Fibroblast of lung (primary cell): ENCODE data around the gene LBH. TPM values are rescaled to one million over a fixed set of nuclear protein-coding genes. Genes with fewer than 3 reads are reported as not detected.

Source experiments
- DNase-seq, 2 donors: peaks; one replicate each; pipeline versions ENCODE4 v3.0.0 to v3.0.0-alpha.2; 2010; ENCODE audit warnings: low read depth in 2 of 2
- H2AFZ ChIP-seq: 2 replicates; pipeline ENCODE4 v1.5.1; 2012; ENCODE audit warnings: low read length, control low read depth, inconsistent platforms
- H3K27ac ChIP-seq: 2 replicates; pipeline ENCODE4 v1.5.1; 2011; ENCODE audit warnings: low read length, control low read depth; ENCODE audit not compliant: insufficient read depth
- H3K27me3 ChIP-seq: 2 replicates; pipeline ENCODE4 v1.5.1; 2011; ENCODE audit warnings: mild to moderate bottlenecking, low read length; ENCODE audit not compliant: control insufficient read depth, insufficient read depth
- H3K36me3 ChIP-seq: 2 replicates; pipeline ENCODE4 v1.5.1; 2011; ENCODE audit warnings: low read length; ENCODE audit not compliant: control insufficient read depth, insufficient read depth
- H3K4me1 ChIP-seq: 2 replicates; pipeline ENCODE4 v1.5.1; 2011; ENCODE audit warnings: low read length; ENCODE audit not compliant: control insufficient read depth, insufficient read depth; ENCODE audit errors: extremely low read depth
- H3K4me2 ChIP-seq: 2 replicates; pipeline ENCODE4 v1.5.1; 2011; ENCODE audit warnings: low read length, control low read depth; ENCODE audit not compliant: insufficient read depth; ENCODE audit errors: extremely low read depth
- H3K4me3 ChIP-seq, 4 experiments: fragments of 200-600 bp in 1 of 4; sonication (generic) in 1 of 4; replicated peaks in 1 of 4; 2 replicates each; pipeline ENCODE4 v1.5.1; 2011 to 2016; ENCODE audit warnings: low read length in 4 of 4, low read depth in 3 of 4, mild to moderate bottlenecking in 3 of 4, control low read depth in 2 of 4, inconsistent platforms in 1 of 4, mixed read lengths in 1 of 4; ENCODE audit not compliant: insufficient read depth in 1 of 4; ENCODE audit errors: control extremely low read depth in 1 of 4
- H3K79me2 ChIP-seq: 2 replicates; pipeline ENCODE4 v1.5.1; 2012; ENCODE audit warnings: mild to moderate bottlenecking, low read length, inconsistent platforms; ENCODE audit not compliant: control insufficient read depth, insufficient read depth
- H3K9ac ChIP-seq: 2 replicates; pipeline ENCODE4 v1.5.1; 2011; ENCODE audit warnings: mild to moderate bottlenecking, low read length, control low read depth; ENCODE audit not compliant: insufficient read depth
- H3K9me3 ChIP-seq: 2 replicates; pipeline ENCODE4 v1.5.1; 2012; ENCODE audit warnings: low read depth, low read length; ENCODE audit not compliant: control insufficient read depth, insufficient read depth
- H4K20me1 ChIP-seq: 2 replicates; pipeline ENCODE4 v1.5.1; 2011; ENCODE audit warnings: low read length; ENCODE audit not compliant: control insufficient read depth, insufficient read depth; ENCODE audit errors: extremely low read depth
- EZH2 ChIP-seq: IDR thresholded peaks from 2 replicates; pipeline ENCODE4 v1.5.1; 2012; ENCODE audit warnings: low read length, control low read depth, mild to moderate bottlenecking; ENCODE audit errors: missing control alignments
- polyA plus RNA-seq, 2 donors: library from polyadenylated mRNA; depleted of rRNA in 1 of 2; stranded (reverse) in 1 of 2; unstranded in 1 of 2; fragments of >200 nt; gene quantifications; 2 replicates each; pipeline ENCODE4 v1.2.1, GENCODE V29; 2011 to 2012; ENCODE audit warnings: missing spikeins in 1 of 2
- total RNA-seq: library from RNA; depleted of rRNA; stranded (reverse); fragments of >200 nt; gene quantifications from 2 replicates; pipeline ENCODE4 v1.2.1, GENCODE V29; 2014
- TF ChIP-seq, protein P1 (sequence below), 2 donors: IDR thresholded peaks in 1 of 2; conservative IDR thresholded peaks in 1 of 2; 1 replicate in 1 of 2; 2 replicates in 1 of 2; pipeline ENCODE4 v1.5.1; 2011 to 2012; ENCODE audit warnings: low read length in 2 of 2, control low read depth in 1 of 2, inconsistent platforms in 1 of 2, low read depth in 1 of 2, mild to moderate bottlenecking in 1 of 2

Gene LBH
- total and polyA plus RNA-seq, 2 donors (not counting 1 experiment from before 2014, with no cell fraction given), result 604 to 926 TPM

DNA sequence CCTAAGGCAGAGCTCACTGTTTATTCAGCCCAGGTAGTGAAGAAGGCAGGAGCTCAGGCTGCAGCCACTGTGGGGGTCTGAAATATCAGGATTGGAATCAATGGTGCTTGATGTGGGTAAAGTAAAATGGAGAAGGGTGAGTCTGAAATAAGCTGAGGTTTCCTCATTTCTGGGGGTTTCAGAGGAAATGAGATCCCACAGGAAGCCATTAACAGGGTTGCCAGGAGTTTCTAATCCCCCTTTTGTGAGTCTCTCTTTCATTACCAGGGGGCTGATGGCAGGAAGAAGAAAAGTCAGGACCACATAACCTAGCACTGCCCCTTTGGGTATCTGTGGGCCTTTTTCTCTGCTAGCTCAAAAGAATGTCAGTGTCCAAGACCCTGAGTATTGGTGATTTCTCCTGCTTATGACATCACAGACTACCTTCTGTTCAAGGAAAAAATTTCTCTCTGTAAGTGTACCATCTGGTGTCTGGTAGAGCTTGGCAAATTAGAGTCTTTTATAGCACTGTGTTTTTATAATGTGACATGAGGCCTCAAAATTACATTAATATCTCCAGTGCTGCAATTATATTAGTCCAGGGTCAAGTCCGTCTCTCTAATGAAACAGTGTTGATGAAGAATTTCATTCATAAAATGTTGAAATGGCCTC lies 56.0 kb downstream of the LBH start:
- H3K36me3 ChIP-seq, result no peaks in the 10 kb centered on the region
- H3K27ac ChIP-seq, result no peak overlapping the region
- H3K27me3 ChIP-seq, result no peaks in the 10 kb centered on the region
- no peak for DNase-seq
- H3K4me2 ChIP-seq, result no peak overlapping the region
- peaks cover 5% of the 10 kb centered on the region for H3K4me1 ChIP-seq
- H3K4me3 ChIP-seq, result no peak overlapping the region
- TF ChIP-seq EZH2, result no peak
- TF ChIP-seq, protein P1, sequence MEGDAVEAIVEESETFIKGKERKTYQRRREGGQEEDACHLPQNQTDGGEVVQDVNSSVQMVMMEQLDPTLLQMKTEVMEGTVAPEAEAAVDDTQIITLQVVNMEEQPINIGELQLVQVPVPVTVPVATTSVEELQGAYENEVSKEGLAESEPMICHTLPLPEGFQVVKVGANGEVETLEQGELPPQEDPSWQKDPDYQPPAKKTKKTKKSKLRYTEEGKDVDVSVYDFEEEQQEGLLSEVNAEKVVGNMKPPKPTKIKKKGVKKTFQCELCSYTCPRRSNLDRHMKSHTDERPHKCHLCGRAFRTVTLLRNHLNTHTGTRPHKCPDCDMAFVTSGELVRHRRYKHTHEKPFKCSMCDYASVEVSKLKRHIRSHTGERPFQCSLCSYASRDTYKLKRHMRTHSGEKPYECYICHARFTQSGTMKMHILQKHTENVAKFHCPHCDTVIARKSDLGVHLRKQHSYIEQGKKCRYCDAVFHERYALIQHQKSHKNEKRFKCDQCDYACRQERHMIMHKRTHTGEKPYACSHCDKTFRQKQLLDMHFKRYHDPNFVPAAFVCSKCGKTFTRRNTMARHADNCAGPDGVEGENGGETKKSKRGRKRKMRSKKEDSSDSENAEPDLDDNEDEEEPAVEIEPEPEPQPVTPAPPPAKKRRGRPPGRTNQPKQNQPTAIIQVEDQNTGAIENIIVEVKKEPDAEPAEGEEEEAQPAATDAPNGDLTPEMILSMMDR (conservative IDR thresholded peaks at IDR 0.05 in 1 of 2, IDR thresholded peaks at IDR 0.05 in 1 of 2; ENCODE audit: low read depth in 1 of 2, low read length in 2 of 2), result no peak
- no peaks in the 10 kb centered on the region for H4K20me1 ChIP-seq
- no peaks in the 10 kb centered on the region for H3K79me2 ChIP-seq
- H3K9me3 ChIP-seq, result no peaks in the 10 kb centered on the region
- H3K9ac ChIP-seq, result no peak overlapping the region
- no peak overlapping the region for H2AFZ ChIP-seq

DNA sequence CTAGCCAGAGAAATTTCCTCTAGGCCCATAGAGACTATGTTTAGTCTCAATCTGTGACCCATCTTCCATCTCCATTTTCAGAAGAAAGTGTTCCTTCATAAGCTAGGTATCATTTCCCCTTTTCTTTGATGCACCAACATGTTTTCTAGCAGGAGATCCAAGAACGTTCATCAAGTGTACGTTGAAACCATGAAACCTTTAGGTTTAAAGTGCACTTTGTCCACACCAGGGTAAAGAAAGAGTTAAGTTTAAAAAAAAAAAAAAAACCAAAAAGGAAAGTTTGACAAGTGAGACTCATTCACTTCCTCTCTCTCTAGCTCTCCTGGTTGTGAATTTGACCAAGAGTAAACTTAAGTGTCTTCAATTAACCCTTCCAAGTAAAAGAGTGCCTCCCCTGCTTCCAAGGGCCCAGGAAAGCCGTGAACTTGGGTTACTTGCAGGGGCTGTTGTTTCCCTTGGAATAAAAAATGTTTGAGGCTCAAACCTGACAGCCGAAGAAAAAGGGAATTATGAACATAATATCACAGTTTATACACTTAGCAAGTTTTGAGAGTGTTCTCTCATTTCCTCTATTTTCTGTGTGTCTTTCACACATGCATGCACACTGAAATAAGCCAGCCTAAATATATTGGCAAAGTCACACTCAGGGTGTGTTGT lies 56.7 kb downstream of the LBH start:
- TF ChIP-seq, protein P1 (conservative IDR thresholded peaks at IDR 0.05 in 1 of 2, IDR thresholded peaks at IDR 0.05 in 1 of 2; ENCODE audit: low read depth in 1 of 2, low read length in 2 of 2), result no peak
- TF ChIP-seq EZH2, result no peak
- Histone ChIP-seq H3K79me2 (no peaks in the 10 kb centered on the region), H2AFZ (no peak overlapping the region), H3K9me3 (no peaks in the 10 kb centered on the region), H4K20me1 (no peaks in the 10 kb centered on the region), H3K4me1 (peaks cover 7% of the 10 kb centered on the region), H3K36me3 (no peaks in the 10 kb centered on the region), H3K27me3 (no peaks in the 10 kb centered on the region), H3K4me2 (no peak overlapping the region), H3K9ac (no peak overlapping the region), H3K4me3 (no peak overlapping the region), H3K27ac (no peak overlapping the region)
- no peak for DNase-seq

DNA sequence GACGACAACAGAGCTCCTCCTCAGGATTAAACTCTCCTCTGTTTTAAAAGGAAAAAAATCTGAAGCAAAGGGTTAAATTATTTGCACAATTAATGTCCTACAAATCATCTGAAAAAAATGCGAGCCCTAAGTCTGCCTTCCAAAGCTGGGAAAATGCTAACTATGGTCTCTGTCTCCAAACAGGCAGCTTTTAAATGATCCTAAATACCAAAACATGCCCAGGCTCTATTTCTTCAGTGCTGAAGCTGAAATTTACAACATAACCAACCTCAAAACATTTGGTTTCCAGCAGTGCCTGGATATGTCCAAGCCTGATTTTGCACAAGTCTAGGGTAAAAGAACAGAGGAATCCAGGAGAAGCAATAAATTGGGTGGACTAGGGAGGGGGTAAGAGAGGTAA lies 57.2 kb downstream of the LBH start:
- H4K20me1 ChIP-seq, result no peaks in the 10 kb centered on the region
- H3K4me2 ChIP-seq, result no peak overlapping the region
- TF ChIP-seq EZH2, result no peak
- TF ChIP-seq, protein P1 (conservative IDR thresholded peaks at IDR 0.05 in 1 of 2, IDR thresholded peaks at IDR 0.05 in 1 of 2; ENCODE audit: low read depth in 1 of 2, low read length in 2 of 2), result no peak
- no peak for DNase-seq
- no peak overlapping the region for H3K4me3 ChIP-seq
- H3K27me3 ChIP-seq, result no peaks in the 10 kb centered on the region
- no peaks in the 10 kb centered on the region for H3K79me2 ChIP-seq
- H3K36me3 ChIP-seq, result no peaks in the 10 kb centered on the region
- H3K9ac ChIP-seq, result no peak overlapping the region
- peaks cover 8% of the 10 kb centered on the region for H3K4me1 ChIP-seq
- H3K9me3 ChIP-seq, result no peaks in the 10 kb centered on the region
- no peak overlapping the region for H2AFZ ChIP-seq
- H3K27ac ChIP-seq, result no peak overlapping the region
